NB4 (cell line): Measurements from ENCODE around the gene RABEP1.

Experiments used
- DNase-seq: peaks from one replicate; pipeline ENCODE4 v3.0.0; 2010; ENCODE audit warnings: low read depth
- H3K4me3 ChIP-seq: one replicate; pipeline ENCODE4 v1.5.1; 2011; ENCODE audit warnings: mild to moderate bottlenecking, low read depth, low read length, moderate library complexity
- MYC ChIP-seq: IDR thresholded peaks from 2 replicates; pipeline ENCODE4 v1.6.1; 2011; ENCODE audit warnings: low read depth, low read length
- POLR2A ChIP-seq: IDR thresholded peaks from 2 replicates; pipeline ENCODE4 v1.6.1; 2011; ENCODE audit warnings: mild to moderate bottlenecking; ENCODE audit not compliant: insufficient read length; ENCODE audit errors: extremely low read depth
- TF ChIP-seq, protein P1 (sequence below): IDR thresholded peaks from 2 replicates; pipeline ENCODE4 v1.6.1; 2011; ENCODE audit warnings: low read depth, low read length
- TF ChIP-seq, protein P2 (sequence below): IDR thresholded peaks from one replicate; pipeline ENCODE4 v1.5.1; 2012; ENCODE audit warnings: low read depth, low read length

RABEP1 gene

DNA sequence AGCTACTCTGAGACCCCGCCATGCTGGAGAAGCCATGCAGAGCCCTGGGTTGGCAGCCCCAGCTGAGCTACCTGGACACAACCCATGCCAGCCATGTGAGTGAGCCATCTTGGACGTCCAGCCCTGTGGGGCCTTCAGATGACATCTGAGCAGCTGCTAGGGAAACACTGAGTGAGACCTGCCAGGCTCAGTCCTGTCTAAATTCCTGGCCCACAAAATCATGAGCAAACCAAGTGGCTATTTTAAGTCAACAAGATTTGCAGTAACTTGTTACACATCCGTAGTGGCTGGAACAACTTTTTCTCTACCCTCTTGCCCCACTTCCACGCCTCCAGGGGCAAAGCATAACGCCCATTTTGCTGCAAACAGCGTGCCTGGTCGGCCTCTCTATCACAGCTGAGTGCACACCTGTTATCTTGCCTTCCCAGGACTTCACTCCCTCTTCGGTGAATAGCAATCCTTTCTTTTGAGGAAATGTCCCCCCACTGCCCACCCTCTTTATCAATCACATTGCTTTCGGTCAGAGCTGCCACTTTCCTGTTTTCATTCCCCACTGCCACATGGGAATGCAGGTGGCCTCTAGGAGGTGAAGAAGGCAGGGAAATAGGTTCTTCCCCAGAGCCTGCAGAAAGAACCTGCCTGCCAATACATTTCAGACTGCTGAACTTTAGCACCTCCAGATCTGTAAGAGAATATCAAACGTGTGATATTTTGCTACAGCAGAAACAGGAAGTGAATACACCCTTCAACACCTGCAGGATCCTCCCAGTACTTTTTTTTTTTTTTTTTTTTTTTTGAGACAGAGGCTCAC is 40.0 kb upstream of the RABEP1 start:
- no peak overlapping the region for H3K4me3 ChIP-seq
- TF ChIP-seq, protein P1, sequence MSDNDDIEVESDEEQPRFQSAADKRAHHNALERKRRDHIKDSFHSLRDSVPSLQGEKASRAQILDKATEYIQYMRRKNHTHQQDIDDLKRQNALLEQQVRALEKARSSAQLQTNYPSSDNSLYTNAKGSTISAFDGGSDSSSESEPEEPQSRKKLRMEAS, result no peak
- TF ChIP-seq, protein P2, sequence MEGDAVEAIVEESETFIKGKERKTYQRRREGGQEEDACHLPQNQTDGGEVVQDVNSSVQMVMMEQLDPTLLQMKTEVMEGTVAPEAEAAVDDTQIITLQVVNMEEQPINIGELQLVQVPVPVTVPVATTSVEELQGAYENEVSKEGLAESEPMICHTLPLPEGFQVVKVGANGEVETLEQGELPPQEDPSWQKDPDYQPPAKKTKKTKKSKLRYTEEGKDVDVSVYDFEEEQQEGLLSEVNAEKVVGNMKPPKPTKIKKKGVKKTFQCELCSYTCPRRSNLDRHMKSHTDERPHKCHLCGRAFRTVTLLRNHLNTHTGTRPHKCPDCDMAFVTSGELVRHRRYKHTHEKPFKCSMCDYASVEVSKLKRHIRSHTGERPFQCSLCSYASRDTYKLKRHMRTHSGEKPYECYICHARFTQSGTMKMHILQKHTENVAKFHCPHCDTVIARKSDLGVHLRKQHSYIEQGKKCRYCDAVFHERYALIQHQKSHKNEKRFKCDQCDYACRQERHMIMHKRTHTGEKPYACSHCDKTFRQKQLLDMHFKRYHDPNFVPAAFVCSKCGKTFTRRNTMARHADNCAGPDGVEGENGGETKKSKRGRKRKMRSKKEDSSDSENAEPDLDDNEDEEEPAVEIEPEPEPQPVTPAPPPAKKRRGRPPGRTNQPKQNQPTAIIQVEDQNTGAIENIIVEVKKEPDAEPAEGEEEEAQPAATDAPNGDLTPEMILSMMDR, result no peak
- no peak for TF ChIP-seq POLR2A
- no peak for DNase-seq

DNA sequence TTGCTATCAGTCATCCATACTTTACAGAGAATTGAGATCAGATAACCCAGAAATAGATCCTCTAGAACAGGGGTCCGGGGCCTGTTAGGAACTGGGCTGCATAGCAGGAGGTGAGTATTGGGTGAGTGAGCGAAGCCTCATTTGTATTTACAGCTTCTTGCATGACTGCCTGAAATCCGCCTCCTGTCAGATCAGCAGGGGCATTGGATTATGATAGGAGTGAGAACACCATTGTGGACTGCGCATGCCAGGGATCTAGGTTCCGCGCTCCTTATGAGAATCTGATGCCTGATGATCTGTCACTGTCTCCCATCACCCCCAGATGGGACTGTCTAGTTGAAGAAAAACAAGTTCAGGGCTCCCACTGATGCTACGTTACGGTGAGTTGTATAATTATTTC is 34.5 kb upstream of the RABEP1 start:
- no peak overlapping the region for H3K4me3 ChIP-seq
- DNase-seq, result no peak

DNA sequence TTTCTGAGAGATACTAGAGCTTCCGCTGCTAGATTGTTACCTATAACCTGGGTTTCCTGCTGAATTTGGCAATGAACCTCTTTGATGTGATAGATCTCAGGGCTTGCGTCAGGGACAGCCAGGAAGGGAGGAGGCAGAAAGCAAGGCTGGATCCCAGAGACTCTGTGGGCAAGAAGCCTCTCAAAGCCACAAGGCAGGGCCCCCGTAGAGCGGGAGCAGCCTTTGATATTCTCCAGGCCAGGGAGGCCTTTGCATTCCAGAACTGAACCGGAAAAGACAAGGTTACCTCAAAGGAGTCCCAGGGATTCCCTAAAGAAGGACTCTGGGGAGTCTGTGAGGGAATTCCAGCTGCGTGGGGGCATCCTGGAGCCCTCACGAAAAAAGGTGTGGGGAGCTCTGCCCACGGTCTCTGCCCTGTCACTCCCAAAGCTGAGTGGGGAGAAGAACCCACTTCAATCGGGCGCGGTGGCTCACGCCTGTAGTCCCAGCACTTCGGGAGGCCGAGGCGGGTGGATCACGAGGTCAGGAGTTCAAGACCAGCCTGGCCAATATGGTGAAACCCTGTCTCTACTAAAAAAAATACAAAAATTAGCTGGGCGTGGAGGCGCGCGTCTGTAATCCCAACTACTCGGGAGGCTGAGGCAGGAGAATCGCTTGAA is 33.1 kb upstream of the RABEP1 start:
- TF ChIP-seq, protein P1, result no peak
- TF ChIP-seq MYC, result no peak
- no peak for TF ChIP-seq POLR2A
- TF ChIP-seq, protein P2, result no peak
- H3K4me3 ChIP-seq, result no peak overlapping the region
- DNase-seq, result no peak

More for the DNA sequence above, 34.5 kb upstream of the RABEP1 start:
- no peak for TF ChIP-seq MYC
- TF ChIP-seq, protein P1, result no peak
- no peak for TF ChIP-seq POLR2A
- TF ChIP-seq, protein P2, result no peak

DNA sequence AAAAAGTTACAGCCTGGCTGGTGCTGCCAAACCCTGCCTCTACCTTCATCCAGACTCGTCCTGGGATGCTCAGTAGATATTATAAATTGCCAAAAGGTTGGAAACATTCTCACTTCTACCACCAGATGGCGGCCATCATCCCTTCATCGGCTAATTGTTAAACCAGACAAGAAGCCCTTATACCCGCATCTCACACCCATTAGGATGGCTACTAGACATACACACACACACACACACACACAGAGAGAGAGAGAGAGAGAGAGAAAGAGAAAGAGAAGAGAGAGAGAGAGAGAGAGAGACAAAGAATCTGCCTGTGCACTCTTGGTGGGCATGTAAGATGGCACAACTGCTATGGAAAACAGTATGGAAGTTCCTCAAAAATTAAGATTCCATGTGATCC is 32.5 kb upstream of the RABEP1 start:
- TF ChIP-seq, protein P2, result peak; percentile 37
- TF ChIP-seq, protein P1, result no peak
- DNase-seq, result peak; percentile 83
- no peak overlapping the region for H3K4me3 ChIP-seq

DNA sequence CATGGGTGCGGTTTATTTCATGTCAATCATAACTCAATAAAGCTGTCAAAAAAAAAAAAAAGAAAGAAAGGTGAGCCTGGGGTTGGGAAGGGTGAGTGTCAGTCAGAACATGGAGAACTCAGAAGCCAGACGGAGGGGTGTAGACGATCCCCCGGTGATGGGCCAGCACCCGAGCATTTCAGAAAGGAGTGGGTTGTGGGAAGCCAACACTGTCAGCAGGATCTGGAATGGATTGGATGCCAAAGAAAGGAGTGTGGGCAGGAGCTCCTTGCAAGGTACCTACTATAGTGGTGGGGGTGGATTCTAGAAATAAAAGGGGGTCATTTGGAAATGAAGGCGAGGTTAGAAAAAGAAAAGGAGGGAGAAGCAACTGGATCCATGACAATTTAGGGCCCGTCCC is 27.7 kb upstream of the RABEP1 start:
- DNase-seq, result no peak
- peak overlapping the region; percentile 44 for H3K4me3 ChIP-seq
- TF ChIP-seq, protein P1, result no peak
- no peak for TF ChIP-seq MYC
- TF ChIP-seq, protein P2, result no peak
- TF ChIP-seq POLR2A, result no peak
